Dendritic cell treated with granulocyte-macrophage colony-stimulating factor and Interleukin-4, amounts not matched to agents 40 ng/mL and 50 ng/mL, for 4 days (primary cell): Measurements from ENCODE around the gene NEXN.

Experiments used
- H3K27ac Mint-ChIP-seq: one replicate; pipeline ENCODE4 v1.8.0; 2022; ENCODE audit warnings: mild to moderate bottlenecking, mixed read lengths
- H3K27me3 Mint-ChIP-seq: one replicate; pipeline ENCODE4 v1.8.0; 2022; ENCODE audit warnings: mild to moderate bottlenecking, mixed read lengths
- H3K36me3 Mint-ChIP-seq: one replicate; pipeline ENCODE4 v1.8.0; 2022; ENCODE audit warnings: low read depth, mixed read lengths
- H3K4me1 Mint-ChIP-seq: one replicate; pipeline ENCODE4 v1.8.0; 2022; ENCODE audit warnings: low read depth, mixed read lengths
- H3K4me3 Mint-ChIP-seq: one replicate; pipeline ENCODE4 v1.8.0; 2022; ENCODE audit warnings: mild to moderate bottlenecking, moderate library complexity, mixed read lengths
- H3K9me3 Mint-ChIP-seq: one replicate; pipeline ENCODE4 v1.8.0; 2022; ENCODE audit warnings: mixed read lengths
- intact Hi-C: fragments of 100-400 bp; cut with micrococcal nuclease; formaldehyde crosslinking; loops from one replicate; pipeline ENCODE4 v1.15.0; 2022

Gene NEXN

DNA sequence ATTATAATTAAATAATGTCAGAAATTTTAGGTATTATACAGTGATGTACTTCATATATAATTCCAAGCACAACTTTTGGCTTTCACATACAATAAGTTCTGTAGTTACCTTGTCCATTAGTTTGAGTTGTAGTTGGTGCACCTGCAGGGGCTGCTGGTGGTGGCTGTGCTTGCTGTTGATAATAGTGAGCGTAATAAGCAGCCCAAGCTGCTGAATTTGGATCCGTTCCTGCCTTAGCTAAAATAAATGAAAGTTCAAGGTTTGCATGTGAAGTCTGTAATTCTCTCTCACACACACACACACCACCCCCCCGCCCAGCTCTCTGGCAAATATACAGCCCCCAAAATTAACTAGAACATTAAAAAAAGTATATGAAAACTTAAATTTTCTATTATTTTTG, 68.0 kb downstream of the NEXN start:
- no peak overlapping the region for H3K27ac Mint-ChIP-seq
- H3K36me3 Mint-ChIP-seq: peaks cover 84% of the 10 kb centered on the region
- no peaks in the 10 kb centered on the region for H3K27me3 Mint-ChIP-seq
- no peaks in the 10 kb centered on the region for H3K9me3 Mint-ChIP-seq
- intact Hi-C loops: loop anchor here (10.0 kb wide), 1 partner anchor 152 kb away; no protein-coding TSS in a partner anchor
- no peak overlapping the region for H3K4me3 Mint-ChIP-seq
- peaks cover 6% of the 10 kb centered on the region for H3K4me1 Mint-ChIP-seq

DNA sequence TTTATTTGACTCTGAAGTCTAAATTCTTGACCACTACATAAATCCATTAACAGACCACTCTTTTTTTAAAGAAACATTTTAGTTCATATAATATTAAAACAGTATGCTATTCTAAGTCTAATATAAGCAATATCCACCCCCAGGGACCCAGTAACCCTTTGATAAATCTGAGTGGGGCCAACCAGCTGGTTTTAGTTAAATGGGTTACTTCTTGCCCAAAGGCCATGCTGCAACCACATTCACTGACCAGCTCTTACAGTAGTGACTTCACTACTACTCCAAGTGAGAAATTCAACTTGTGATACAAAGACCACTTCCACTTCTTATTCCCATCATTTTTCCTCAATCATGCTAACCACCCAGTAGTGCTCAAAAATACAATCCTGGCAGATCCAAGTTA, 70.0 kb downstream of the NEXN start:
- no peak overlapping the region for H3K27ac Mint-ChIP-seq
- H3K4me3 Mint-ChIP-seq: no peak overlapping the region
- H3K4me1 Mint-ChIP-seq: no peaks in the 10 kb centered on the region
- peaks cover 84% of the 10 kb centered on the region for H3K36me3 Mint-ChIP-seq
- no peaks in the 10 kb centered on the region for H3K27me3 Mint-ChIP-seq
- intact Hi-C loops: loop anchor here (10.0 kb wide), 1 partner anchor 154 kb away; no protein-coding TSS in a partner anchor
- no peaks in the 10 kb centered on the region for H3K9me3 Mint-ChIP-seq

DNA sequence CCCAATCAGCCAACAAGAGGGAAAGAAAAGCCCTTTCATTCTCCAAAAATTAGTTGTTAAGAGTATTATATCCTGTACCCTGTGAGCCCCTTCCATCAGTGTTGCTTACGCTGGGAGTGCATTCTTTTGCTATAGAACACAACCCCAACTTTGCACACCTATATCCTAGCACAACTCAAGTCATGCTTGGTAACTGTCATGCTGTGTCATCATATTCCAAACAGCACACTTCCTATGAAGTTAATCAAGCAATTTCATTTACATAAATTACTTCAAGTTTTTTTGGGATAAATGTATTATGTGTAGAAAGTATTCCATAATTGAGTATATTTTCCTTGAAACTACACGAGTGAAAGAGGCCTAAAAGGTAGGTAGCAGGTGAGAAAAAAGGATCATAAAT, 70.4 kb downstream of the NEXN start:
- H3K36me3 Mint-ChIP-seq: peaks cover 84% of the 10 kb centered on the region
- H3K9me3 Mint-ChIP-seq: no peaks in the 10 kb centered on the region
- no peak overlapping the region for H3K4me3 Mint-ChIP-seq
- no peak overlapping the region for H3K27ac Mint-ChIP-seq
- intact Hi-C loops: loop anchor here (10.0 kb wide), 1 partner anchor 154 kb away; no protein-coding TSS in a partner anchor
- H3K27me3 Mint-ChIP-seq: no peaks in the 10 kb centered on the region
- H3K4me1 Mint-ChIP-seq: no peaks in the 10 kb centered on the region

DNA sequence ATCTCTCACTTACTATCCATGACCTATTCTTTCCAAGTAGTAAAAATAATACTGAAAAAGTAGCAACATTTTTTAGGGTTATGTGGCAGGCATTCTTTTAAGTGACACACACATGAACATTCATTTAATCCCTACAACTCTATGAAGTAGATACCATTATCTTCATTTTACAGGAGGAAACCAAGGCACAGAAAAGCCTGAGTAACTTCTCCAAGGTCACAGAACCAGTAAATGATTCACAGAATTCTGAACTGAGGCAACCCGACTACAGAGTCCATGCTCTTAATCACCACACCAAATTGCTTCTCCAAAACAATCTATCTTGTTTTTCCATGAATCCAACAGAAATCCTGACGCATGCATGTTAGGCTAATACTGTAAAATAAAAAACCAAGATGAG, 73.0 kb downstream of the NEXN start:
- Mint-ChIP-seq H3K27me3 (no peaks in the 10 kb centered on the region), H3K27ac (no peak overlapping the region), H3K9me3 (no peaks in the 10 kb centered on the region), H3K4me3 (no peak overlapping the region), H3K4me1 (no peaks in the 10 kb centered on the region), H3K36me3 (peaks cover 94% of the 10 kb centered on the region)
- intact Hi-C loops: loop anchor here (5.0 to 10.0 kb wide), 2 partner anchors 239 to 387 kb away; no protein-coding TSS in a partner anchor

DNA sequence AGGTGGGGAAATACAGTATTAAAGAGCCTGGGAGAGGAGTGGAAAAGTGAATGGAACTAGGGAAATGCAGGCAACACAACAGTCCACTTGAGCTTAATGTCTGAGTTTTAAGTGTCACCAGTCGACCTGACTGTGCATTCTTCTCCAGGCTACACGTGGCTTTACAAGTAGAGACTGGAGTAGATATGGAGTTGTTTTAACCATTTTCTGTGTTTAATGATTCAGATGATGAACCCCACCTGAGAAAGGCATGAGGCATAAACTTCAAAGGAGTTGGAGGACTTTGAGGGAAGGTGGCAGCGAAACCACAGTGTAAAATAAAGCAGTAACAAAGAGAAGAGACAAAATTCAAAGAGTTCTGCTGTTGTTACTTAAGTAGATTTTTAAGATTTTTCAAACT, 77.9 kb downstream of the NEXN start:
- intact Hi-C loops: loop anchor here (10.0 kb wide), 1 partner anchor 391 kb away; no protein-coding TSS in a partner anchor
- H3K9me3 Mint-ChIP-seq: no peaks in the 10 kb centered on the region
- no peaks in the 10 kb centered on the region for H3K4me1 Mint-ChIP-seq
- H3K27ac Mint-ChIP-seq: no peak overlapping the region
- peaks cover 84% of the 10 kb centered on the region for H3K36me3 Mint-ChIP-seq
- H3K4me3 Mint-ChIP-seq: no peak overlapping the region
- H3K27me3 Mint-ChIP-seq: no peaks in the 10 kb centered on the region

- H3K27ac Mint-ChIP-seq: no peak overlapping the region
These were observed 81.8 kb downstream of the NEXN start for GRCh38 chr1:77970192-77970591.

DNA sequence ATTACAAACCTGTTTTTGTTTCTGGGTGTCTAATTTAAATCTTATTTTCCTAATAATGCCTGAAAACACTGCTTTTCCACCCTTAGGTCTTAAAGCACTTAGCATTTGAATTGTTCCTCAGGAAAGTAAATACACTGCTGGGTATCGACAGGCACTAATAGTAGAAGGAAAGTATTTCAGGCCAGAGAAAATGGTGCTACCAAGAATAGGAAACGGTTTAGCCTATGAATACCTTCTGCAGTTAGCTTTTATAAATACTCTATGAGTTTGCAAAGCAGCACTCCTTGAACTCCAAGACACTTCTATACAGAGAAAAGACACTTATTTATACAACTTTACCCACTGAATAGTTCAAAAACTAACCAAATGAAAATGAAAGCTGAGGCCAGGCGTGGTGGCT, 83.7 kb downstream of the NEXN start:
- Mint-ChIP-seq H3K27me3 (no peaks in the 10 kb centered on the region), H3K36me3 (peaks cover 53% of the 10 kb centered on the region), H3K4me3 (no peak overlapping the region), H3K27ac (no peak overlapping the region), H3K4me1 (peaks cover 28% of the 10 kb centered on the region), H3K9me3 (no peaks in the 10 kb centered on the region)
- intact Hi-C loops: no loop called here

More at GRCh38 chr1:77970192-77970591, 81.8 kb downstream of the NEXN start:
- no peaks in the 10 kb centered on the region for H3K27me3 Mint-ChIP-seq
- peaks cover 10% of the 10 kb centered on the region for H3K4me1 Mint-ChIP-seq
- no peaks in the 10 kb centered on the region for H3K9me3 Mint-ChIP-seq
- no peak overlapping the region for H3K4me3 Mint-ChIP-seq
- peaks cover 70% of the 10 kb centered on the region for H3K36me3 Mint-ChIP-seq
- intact Hi-C loops: no loop called here

DNA sequence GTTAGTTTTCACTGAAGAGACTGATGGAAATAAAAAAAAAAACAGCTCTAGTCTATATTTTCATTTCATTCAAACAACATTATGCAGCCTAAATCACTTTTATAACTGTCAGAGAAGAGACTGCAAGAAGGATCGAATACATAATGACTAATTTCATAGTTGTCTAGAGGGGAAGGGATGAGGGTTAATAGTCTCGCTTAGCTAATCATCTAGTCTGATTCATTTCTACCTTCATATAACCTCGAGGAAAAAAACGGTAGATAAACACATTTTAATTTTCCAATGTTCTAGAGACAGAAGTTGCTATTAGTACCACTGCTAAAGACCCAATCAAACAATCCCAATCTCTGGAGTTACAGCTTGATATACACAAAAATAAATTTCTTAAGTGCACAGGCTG, 87.0 kb downstream of the NEXN start:
- no peaks in the 10 kb centered on the region for H3K27me3 Mint-ChIP-seq
- no peaks in the 10 kb centered on the region for H3K9me3 Mint-ChIP-seq
- peaks cover 34% of the 10 kb centered on the region for H3K4me1 Mint-ChIP-seq
- peaks cover 22% of the 10 kb centered on the region for H3K36me3 Mint-ChIP-seq
- no peak overlapping the region for H3K4me3 Mint-ChIP-seq
- intact Hi-C loops: loop anchor here (5.0 kb wide), 1 partner anchor 137 kb away; no protein-coding TSS in a partner anchor
- H3K27ac Mint-ChIP-seq: no peak overlapping the region

DNA sequence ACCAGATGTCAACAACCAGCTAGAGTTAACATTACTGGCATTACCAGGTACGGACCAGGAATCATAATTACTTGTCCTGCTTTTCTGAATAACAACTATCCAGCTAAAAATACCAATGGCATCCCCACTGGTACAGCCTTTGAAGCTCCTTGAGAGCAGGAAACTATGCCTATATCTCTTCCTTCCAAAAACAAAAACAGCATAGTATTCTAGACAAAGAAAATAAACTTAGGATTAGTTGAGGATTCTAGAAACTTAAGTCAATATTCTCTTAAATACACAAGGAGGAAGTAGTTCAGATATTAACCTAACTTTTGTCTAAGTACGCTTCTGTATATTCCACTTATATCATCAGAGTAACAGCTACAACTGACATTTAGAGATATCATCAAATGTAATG, 87.5 kb downstream of the NEXN start:
- Mint-ChIP-seq H3K27ac (no peak overlapping the region), H3K4me1 (peaks cover 34% of the 10 kb centered on the region), H3K9me3 (no peaks in the 10 kb centered on the region), H3K4me3 (peak overlapping the region; percentile 40), H3K36me3 (peaks cover 22% of the 10 kb centered on the region), H3K27me3 (no peaks in the 10 kb centered on the region)
- intact Hi-C loops: loop anchor here (5.0 kb wide), 1 partner anchor 136 kb away; no protein-coding TSS in a partner anchor

DNA sequence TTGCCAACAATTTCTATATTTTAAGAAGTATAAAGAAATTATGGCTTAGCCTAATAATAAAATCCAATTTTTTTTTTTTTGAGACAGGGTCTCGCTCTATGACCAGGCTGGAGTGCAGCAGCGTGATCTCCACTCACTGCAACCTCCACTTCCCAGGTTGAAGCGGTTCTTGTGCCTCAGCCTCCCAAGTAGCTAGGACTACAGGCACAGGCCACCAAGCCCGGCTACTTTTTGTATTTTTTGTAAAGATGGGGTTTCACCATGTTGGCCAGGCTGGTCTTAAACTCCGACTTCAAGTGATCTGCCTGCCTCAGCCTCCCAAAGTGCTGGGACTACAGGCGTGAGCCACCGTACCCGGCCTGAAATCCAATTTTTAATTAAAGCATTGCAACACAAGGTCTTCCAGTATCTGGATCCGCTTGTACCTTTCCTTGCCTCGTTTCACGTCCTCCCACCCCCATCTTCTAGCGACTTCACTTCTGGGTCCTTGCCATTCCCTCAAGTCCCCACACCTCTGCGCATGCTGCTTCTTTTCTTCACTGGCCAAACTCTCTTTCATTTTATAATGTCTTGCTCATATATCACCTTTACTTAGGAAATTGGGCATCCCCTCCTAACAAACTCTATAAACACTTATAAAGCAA, 88.1 kb downstream of the NEXN start:
- no peaks in the 10 kb centered on the region for H3K27me3 Mint-ChIP-seq
- H3K36me3 Mint-ChIP-seq: peaks cover 25% of the 10 kb centered on the region
- peaks cover 34% of the 10 kb centered on the region for H3K4me1 Mint-ChIP-seq
- H3K9me3 Mint-ChIP-seq: no peaks in the 10 kb centered on the region
- peak overlapping the region; percentile 52 for H3K27ac Mint-ChIP-seq
- no peak overlapping the region for H3K4me3 Mint-ChIP-seq
- intact Hi-C loops: loop anchor here (5.0 kb wide), 1 partner anchor 136 kb away; no protein-coding TSS in a partner anchor

DNA sequence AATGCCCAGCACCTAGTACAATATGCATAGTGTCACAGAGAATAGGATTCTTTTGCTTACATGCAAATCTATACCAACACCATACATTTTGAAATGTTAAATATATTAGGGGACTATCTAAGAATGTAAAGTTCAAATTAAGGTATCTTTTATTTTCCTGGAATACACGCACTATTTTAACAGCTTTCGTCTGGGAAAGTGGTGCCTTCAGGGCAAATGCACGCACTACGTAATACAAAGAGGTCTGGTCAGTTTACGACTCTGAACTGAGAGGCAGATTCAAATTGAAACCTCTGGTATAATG, 89.5 kb downstream of the NEXN start:
- Mint-ChIP-seq H3K9me3 (no peaks in the 10 kb centered on the region), H3K36me3 (peaks cover 18% of the 10 kb centered on the region), H3K27me3 (no peaks in the 10 kb centered on the region), H3K4me3 (no peak overlapping the region), H3K4me1 (peaks cover 27% of the 10 kb centered on the region), H3K27ac (no peak overlapping the region)
- intact Hi-C loops: loop anchor here (2.0 to 5.0 kb wide), 2 partner anchors 134 to 295 kb away; partner anchors contain the start of gene ZZZ3

DNA sequence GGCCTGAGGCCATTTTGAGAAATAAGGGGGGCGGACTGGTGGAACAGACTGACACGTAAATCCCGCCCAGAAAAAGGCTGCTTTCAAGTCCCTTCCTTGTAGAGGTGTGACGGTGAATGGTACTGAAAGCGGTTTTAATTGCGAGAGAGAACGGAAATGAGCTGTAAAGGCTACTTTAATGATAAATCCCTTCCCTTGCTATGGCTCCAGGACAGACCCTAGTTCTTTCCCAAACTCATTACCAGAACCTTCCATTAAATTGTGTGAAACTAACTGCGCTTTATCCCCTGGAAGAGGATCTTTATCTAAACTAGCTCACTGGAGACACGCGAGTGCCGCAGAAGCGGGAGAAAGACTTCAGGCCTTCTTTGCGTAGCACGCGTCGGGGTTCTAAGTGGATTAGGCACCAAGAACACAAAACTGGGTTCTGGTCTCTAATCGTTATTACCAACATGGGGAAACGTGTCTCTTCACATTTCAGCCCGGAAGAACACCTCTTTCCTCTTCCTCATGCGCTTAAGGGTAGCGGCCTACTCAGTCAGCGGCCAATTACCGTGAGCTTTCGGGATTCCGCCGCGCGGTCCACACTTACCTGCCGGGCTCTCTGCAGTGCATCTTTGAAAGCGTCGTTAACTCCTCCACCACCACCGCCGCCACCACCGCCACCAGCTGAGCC, 90.0 kb downstream of the NEXN start:
- H3K27ac Mint-ChIP-seq: no peak overlapping the region
- H3K36me3 Mint-ChIP-seq: peaks cover 17% of the 10 kb centered on the region
- intact Hi-C loops: loop anchor here (2.0 to 5.0 kb wide), 2 partner anchors 134 to 296 kb away; partner anchors contain the start of gene ZZZ3
- H3K4me3 Mint-ChIP-seq: no peak overlapping the region
- H3K9me3 Mint-ChIP-seq: no peaks in the 10 kb centered on the region
- H3K4me1 Mint-ChIP-seq: peaks cover 27% of the 10 kb centered on the region
- no peaks in the 10 kb centered on the region for H3K27me3 Mint-ChIP-seq

- Mint-ChIP-seq H3K27me3 (no peaks in the 10 kb centered on the region), H3K4me1 (peaks cover 27% of the 10 kb centered on the region), H3K27ac (no peak within 1 kb of the TSS), H3K36me3 (peaks cover 9% of the 10 kb centered on the region), H3K4me3 (no peak within 1 kb of the TSS), H3K9me3 (no peaks in the 10 kb centered on the region)
- intact Hi-C loops: loop anchor here (1.0 to 5.0 kb wide), 3 partner anchors 25 to 296 kb away; partner anchors contain the start of genes DNAJB4 and ZZZ3
These were observed 90.8 kb downstream of the NEXN start, which contains the start of gene FUBP1 for GRCh38 chr1:77978969-77979876. Gene FUBP1, minus strand, starts transcription at chr1:77979072. Its CDS starts 68 bp downstream, at chr1:77979004.
